OCI-M1 (cell line): ENCODE data around the gene UNC13A.

Experiments used
- DNase-seq: peaks from one replicate; lab custom pipeline; 2025; lab: John Stamatoyannopoulos, UW

The UNC13A gene

DNA sequence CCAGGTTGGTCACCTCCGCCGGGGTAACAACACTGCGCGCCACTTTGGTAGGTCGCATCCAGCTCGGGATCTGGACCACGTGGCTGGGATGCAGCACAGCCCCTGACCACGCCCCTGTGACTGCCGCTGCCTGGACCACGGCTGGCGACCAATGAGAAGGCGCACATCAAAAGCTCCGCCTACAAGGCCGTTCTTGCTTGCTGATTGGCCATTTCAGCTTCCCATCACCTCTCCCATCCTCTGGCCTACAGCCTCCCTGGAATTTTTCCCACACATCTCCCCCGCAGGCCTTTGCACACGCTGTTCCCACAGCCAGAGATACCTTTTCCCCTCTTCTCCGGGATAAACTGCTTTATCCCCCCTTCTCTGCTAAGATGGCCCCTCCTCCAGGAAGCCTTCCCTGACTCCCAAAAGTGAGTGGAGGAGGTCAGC, 18.6 kb upstream of the UNC13A start:
- no peak for DNase-seq

DNA sequence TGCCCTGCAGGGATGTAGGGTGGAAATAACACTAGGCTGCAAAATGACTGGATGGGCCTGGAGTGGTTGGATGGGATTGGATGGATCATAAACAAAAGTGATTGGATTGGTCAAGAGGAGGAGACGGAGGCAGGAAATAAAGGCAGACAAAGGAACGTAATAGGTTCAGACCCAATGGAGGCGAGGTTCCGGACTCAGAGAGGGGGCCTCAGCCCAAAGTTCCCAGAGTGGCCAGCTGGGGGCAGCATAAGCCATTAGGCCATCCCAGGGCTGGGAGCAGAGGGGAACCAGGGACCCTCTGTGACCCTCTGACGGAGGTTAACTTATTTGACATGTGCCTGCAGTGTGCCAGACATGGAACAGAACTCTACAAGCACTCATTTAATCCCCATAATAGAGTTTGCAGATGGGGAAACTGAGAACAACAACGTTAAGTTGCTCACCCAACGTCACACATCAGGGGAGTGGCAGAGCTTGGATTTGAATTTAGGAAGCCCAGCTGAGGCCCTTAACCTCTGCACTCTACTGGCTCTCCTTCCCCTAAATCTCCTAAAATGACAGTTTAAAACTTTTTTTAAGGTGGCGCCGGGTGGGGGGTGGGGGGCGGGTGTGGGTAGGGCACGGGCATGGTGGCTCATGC, 15.8 kb upstream of the UNC13A start:
- DNase-seq: peak; percentile 70

DNA sequence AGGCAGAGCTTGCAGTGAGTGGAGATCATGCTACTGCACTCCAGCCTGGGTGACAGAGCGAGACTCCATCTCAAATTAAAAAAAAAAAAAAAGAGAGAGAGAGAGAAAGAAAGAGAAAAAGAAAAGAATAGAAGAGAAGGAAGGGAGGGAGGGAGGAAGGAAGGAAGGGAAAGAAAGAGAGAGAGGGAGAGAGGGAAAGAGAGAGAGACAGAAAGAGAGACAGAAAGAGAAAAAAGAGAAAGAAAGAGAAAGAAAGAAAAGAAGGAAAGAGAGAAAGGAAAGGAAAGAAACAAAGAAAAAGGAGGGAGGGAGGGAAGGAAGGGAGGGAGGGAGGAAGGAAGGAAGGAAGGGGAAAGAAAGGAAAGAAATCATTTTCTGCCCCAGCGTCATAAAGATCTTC, 7.0 kb upstream of the UNC13A start:
- DNase-seq: no peak

DNA sequence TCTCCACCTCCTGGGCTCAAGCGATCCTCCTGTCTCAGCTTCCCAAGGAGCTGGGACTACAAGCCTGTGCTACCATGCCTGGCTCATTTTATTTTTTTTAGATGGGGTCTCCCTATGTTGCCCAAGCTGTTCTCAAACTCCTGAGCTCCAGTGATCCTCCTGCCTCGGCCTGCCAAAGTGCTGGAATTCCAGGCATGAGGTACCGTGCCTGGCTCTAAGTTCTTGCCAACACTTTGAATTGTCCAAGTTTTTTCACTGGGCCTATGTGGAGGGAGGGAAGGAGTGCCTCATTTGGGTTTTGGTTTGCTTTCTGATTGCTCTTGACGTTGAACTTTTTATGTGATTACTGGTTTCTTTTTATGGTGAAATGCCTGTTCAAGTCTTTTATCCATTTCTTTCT, 4.4 kb upstream of the UNC13A start:
- DNase-seq: no peak

DNA sequence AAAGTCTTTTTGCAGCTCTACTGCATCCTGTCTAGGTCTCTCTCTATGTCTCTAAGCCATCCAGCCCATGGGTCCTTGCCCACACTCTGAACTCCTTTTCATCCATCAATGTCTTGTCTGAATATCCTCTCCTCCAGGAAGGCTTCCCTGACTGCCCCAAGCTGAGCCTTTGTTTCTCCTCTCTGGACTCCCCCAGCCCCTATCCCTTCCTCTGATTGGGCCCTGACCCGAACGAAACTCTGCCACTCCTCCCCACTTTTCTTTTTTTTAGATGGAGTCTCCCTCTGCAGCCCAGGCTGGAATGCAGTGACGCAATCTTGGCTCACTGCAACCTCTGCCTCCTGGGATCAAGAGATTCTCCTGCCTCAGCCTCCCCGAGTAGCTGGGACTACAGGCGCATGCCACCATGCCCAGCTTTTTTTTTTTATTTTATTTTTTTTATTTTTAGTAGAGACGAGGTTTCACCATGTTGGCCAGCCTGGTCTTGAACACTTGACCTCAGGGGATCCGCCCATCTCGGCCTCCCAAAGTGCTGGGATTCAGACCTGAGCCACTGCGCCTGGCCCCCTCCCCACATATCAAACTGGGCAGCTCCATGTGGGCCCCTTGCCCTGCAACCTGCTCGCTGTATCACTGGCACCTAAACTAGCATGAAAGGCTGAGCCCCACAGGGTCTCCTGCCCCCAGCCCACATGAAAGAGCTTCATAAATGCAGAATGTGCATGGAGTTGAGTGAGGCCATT, 870 bp upstream of the UNC13A start:
- no peak for DNase-seq

DNA sequence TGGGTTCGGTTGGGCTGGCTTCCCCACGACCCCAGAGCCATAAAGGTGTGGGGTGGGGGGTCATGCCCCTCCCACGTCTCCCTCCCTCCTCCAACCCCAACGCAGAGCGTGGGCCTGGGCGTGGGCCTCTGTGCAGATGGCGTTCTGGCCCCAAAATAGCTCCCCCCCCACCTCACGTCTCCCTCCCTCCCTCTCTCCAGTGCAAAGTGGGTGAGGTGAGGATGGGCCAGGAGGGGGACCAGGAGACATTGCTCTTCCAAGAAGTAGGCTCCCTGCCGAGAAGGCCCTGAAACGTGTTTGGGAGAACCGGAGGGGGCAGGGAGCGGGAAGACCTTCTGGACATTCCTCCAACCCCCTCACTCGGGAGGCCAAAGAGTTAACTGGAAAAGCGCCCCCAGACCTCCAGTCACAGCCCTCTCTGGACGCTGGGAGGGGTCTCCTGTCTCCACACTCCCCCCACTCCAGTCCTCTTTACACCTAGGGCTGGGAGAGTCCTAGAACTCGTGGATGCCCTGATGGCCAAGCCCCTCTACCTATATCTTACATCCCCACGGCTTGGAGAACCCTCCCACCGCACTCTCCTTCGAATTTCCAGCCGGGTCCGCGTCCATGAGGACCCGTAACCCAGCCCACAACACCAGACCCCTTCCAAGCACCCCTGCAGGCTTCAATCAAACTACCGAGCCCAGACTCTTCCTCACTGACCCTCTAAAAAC, 855 bp downstream of the UNC13A start:
- DNase-seq: no peak

DNA sequence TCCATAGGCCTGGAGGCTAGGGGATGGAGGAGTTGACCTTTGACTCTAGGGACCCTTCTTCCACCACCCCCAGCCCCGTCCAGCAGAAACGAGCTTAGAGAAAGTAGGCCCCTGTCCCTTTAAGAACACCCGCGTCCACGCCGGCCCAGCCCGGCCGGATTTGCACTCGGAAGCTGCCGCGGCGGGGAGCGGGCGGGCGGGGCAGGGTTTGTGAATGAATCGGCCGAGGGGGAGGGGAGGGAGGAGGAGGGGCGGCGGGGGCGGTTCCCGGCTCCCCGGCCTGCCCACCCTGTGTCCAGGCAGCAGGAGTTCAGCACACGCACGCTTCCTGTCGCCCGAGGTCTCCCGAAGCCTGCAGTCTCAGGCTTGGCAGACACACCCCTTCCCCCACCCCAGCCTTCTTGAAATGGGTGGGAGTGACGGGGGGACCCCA, 1.5 kb downstream of the UNC13A start:
- no peak for DNase-seq

DNA sequence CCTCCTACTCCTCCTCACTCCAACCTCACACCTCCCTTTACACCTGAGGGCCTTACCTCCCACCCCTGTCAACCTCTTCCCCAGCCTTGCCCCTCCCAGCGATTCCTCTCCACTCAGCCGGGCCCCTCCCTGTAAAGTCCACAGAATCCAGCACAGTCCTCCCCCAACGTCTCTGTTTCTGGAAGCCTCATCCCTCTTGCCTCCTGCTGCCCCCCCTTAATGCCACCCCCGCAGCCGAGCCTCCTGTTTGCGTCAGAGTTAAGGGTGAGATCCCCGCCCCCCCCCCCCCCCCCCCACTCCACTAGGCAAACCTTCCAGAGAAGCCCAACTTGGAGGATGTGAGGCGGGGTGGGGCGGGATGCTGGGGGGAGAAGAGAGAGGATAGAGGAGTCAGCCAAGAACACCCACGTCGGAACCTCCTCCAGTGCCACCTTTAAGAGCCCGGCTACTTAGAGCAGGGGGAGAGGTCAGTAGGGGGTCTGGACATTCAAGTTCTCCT, 2.1 kb downstream of the UNC13A start:
- no peak for DNase-seq

DNA sequence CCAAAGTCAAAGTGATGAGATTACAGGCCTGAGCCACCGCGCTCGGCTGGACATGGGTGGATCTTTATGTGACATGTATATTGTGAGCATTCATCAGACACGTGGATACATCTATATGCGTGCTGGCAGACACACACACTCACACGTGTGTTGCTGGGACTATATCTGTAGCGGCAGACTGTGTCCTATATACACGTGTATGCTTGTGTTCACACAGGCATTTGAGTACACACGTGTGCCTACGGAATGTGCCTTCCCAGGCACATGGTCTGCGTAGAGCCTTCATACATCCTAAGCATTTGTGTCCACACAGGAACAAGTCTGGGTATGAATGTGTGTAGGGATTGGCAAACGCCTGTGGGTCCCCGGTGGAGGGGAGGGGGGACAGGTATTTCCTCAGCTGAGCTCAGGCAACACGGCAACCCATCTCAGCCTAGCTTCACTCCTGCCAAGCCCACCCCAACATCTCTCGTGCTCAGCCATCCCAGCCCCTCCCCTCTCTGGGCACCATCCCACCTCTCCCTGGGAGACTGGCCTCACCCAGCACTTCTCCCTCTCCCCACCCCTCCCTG, 2.6 kb downstream of the UNC13A start:
- no peak for DNase-seq

DNA sequence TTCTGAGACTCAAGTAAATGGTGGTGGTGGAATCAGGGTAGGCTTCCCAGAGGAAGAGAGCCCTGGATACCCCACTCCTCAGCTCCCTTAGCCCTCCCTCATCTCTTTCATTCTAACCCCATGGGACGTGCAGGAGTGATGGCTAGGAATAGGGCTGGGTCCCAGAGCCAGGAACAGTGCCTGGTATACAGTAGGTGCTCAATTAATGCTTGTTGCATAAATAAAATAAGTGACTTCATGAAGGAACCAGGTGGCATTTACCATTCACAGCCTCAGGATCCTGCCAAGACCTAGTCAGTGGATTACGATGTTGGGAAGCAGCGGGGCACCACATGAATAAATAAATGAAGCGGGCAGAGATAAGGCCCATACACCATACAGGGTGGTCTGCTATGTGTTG, 3.9 kb downstream of the UNC13A start:
- no peak for DNase-seq

DNA sequence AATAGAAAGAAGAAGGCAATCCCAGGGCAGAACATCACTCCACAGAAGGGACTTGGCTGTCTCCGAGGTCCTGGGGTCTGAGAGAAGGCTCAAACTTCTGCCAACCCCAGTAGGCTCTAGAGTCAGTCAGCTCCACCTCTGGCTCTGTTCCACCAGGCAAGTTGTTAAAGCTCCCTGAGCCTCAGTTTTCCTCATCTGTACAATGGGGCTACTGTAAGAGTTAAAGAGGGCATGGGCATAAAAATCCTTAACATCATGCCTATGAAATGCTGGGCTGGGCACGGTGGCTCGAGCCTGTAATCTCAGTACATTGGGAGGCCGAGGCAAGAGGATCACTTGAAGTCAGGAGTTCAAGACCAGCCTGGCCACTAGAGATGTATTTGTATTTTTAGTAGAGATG, 5.1 kb downstream of the UNC13A start:
- no peak for DNase-seq

DNA sequence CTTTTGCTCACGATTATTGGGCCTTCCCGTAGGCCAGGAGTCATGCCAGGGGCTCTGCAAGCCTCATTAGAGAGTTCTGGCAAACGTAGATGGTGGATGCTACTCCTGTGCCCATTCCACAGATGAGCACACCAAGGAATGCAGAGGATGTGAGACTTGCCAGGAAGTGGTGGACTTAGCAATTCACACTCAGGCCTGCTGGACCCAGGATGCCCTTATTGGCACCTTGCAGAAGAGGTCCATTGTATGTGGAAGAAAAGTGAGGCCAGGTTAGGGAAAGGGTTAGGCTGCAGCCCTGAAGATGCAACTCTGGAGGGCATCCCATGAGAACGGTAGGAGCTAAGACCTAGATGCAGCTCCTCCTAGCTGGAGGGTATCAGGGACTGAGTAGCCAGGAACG, 5.9 kb downstream of the UNC13A start:
- DNase-seq: no peak

DNA sequence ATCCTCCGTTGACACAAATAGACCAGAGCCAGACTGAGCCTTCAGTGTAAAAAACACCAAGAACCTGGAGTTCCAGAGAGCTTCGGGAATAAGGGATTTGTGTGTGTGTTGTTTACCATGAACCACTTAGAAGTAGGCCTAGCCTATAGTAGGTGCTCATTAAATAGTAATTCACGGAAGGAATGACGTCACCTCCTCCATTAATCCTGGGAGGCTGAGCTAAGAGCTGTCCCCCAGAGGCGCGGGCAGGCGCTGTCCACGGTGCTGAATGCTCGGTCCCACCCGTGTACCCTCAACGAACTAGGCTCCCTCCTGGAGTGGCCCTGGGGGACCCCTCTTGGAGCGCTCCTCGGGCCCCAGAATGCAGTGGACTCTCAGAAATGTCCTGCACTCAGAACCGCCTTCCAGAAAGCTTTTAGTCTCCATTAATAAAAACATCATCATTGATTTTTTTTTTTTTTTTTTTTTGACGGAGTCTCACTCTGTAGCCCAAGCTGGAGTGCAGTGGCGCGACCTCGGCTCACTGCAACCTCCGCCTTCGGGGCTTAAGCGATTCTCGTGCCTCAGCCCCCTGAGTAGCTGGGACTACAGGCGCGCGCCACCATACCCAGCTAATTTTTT, 6.5 kb downstream of the UNC13A start:
- DNase-seq: peak; percentile 69

DNA sequence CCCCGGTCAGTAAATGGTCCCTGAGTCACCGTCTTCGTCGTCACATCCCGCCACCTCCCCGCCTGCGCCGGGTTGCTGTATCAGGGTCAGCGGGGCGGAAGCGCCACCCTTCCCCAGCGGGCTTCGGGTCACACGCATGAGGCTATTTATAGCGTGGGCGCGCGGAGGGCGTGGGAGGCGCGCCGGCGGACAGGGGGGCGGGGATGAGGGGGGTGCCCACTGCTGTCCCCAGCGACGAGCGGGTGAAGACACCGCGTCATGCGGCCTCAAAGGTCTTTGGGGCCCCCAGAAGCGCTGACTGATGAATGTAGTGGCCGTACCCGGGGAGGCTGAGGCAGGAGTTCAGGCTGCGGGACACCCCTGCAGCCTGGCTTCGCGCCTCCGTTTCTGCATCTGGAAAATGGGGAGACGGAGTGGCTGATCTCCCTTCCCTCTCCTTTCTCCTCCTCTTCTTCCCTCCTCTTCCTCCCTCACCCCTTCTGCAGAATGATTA, 7.9 kb downstream of the UNC13A start:
- DNase-seq: peak; percentile 79

DNA sequence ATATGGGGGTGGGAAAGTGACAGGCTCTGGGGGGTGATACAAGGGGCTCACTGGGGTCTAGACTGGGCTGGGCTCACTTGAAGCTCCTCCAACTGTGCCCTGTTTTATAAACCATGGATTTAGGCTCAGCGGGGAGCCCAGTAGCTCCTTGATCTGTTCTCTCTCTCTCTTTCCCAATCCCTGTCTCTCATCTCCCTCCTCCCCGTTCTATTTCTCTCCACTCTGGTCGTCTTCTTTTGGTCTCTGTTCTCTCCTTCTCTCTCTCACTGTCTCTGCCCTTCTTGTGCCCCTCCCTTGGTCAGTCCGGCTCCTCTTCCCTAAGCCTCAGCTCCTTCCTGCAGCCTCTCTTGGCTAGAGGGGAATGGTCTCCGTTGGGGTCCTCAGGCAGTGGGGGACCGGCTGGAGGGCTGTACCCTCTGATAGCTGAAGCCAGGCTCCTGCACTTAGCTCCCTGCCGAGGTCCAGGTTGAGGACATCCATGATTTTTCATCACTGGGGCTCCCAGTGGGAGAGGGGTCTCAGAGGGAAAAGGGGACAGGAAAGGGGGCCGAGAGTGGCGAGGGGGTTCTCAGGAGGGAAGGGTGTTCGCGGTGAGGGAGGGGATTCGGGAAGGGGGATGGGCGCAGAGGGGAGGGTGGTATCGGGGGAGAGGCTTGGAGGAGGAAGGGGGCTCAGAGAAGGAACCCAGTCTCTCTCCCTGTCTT, 8.5 kb downstream of the UNC13A start:
- no peak for DNase-seq

DNA sequence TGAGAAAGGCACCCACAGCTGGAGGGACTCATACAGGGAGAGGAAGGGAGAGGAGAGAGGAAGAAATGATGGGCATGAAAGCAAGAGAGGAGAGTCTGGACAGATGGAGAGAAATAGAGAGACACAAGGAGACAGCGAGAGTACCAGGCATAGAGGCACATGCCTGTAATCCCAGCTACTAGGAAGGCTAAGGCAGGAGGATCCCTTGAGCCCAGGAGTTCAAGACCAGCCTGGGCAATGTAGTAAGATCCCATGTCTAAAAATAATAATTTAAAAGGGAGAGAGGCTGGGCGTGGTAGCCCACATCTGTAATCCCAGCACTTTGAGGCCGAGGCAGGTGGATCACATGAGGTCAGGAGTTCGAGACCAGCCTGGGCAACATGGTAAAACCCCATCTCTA, 9.3 kb downstream of the UNC13A start:
- DNase-seq: no peak

DNA sequence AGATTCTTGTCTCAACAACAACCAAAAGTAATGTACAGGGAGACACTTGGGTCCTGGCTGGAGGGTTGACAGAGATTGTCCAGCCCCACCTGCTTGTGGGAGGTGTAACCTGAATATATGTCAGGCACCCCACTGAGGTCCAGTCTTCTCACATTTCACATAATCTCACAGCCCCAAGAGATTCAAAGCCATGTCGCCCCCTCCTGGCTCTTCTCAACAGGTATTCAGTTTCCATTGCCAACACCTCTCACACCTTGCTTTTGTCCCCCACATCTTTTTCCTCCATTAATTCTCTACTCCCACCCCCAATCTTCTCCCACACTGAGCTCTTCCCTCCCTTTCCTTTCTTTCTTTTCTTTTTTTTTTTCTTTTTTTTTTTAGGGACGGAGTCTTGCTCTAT, 11.2 kb downstream of the UNC13A start:
- DNase-seq: peak; percentile 1

DNA sequence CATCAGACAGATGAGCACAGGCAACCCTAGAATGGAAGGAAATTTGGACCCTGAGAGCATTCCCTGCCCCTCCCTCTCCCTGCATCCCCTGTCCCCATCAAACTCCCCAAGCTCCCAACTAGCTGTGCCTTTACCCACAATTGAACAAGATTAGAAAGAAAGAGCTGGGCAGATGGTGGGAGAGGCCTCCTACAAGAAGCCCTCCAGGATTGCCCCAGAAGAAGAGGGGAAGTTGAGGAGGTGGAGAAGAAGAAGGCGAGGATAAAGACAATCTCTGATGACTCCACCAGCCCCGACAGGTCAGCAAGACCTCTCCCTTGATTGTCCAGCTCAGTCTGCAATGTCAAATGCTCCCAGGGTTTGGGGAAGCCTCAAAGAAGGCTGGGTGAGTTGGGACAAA, 11.9 kb downstream of the UNC13A start:
- no peak for DNase-seq

DNA sequence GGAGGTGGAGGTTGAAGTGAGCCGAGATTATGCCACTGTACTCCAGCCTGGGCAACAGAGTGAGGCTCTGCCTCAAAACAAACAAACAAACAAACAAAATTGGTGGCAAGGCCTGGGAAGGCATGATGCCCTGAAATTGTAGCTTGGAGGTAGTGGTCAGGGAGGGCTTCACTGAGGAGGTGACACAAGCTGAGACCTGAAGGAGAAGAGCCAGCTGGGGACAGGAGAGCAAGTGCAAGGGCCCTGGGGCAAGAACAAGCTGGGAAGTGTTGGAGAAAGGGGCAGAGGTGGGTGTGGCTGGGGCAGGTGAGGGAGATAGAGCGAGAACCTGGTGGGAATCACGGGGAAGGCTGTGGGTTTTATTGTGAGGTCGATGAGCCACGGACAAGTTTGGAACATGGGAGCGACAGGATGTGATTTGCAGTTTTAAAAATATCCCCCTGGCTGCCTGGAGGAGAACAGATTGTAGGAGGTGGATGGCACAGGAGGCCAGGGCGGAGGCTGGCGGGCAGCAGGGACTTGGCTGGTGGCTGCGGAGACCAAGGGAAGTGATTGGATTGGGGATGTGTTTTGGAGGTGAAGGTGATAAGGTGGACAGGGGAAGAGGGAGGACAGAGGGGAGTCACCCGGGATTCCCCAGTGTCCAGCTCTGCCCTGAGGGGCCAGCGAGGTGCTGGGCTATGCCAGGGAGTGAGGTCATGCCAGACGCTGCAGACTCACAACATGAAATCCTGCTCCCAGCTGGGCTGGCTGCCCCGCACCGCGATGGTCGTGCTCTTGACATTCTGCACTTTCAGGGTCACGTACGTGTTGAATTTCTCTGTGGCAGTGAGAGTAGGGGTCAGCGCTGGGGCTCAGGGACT, 14.0 kb downstream of the UNC13A start:
- DNase-seq: no peak

DNA sequence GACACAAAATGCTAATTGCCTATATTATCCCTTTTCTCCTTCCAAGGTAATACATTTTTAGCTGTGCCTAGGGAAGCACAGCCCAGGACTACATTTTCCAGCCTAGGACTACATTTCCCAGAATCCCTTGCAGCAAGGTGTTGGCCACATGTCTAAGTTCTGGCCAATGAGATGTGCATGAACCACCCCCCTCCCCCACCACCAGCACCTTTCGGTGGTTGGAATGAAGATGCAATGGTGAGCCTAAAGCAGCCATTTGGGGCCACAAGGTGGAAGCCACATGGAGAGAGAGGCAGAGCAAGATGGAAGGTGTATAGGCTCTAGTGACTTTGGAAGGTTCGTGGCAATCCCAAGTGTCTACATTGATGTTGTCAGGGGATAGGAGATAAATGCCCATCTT, 16.2 kb downstream of the UNC13A start:
- peak; percentile 41 for DNase-seq
